K562 (cell line): Measurements from ENCODE around the gene RHOC. TPM values are rescaled to one million over a fixed set of nuclear protein-coding genes. Genes with fewer than 3 reads are reported as not detected.

ENCODE experiments used
- GATAD2B ChIP-seq: fragments of 450-650 bp; IDR thresholded peaks from 2 replicates; pipeline ENCODE4 v1.6.1; 2017; ENCODE audit warnings: mild to moderate bottlenecking, borderline replicate concordance
- KAT7 ChIP-seq: sonication (generic); formaldehyde crosslinking; IDR thresholded peaks from 2 replicates; pipeline ENCODE4 v1.8.0; 2022; ENCODE audit warnings: missing genetic modification reagents, mild to moderate bottlenecking, borderline replicate concordance
- KLF10 ChIP-seq: fragments of 250-450 bp; sonication (Bioruptor Pico); IDR thresholded peaks from 2 replicates; pipeline ENCODE4 v1.6.1; 2021; ENCODE audit warnings: matching md5 sums
- MIER1 ChIP-seq: fragments of 450-650 bp; IDR thresholded peaks from 2 replicates; pipeline ENCODE4 v1.6.1; 2016; ENCODE audit warnings: antibody characterized with exemption, mild to moderate bottlenecking, low read depth
- POLR2G ChIP-seq: fragments of 200-400 bp; formaldehyde crosslinking; IDR thresholded peaks from 2 replicates; pipeline ENCODE4 v1.6.1; 2017; ENCODE audit warnings: low read depth, mild to moderate bottlenecking, antibody characterized with exemption, low read length, moderate library complexity
- RUNX1 ChIP-seq: sonication (generic); IDR thresholded peaks from 2 replicates; pipeline ENCODE4 v1.6.1; 2016; ENCODE audit warnings: antibody characterized with exemption, low read depth
- TRIM24 ChIP-seq, 2 experiments: fragments of 450-650 bp; IDR thresholded peaks; 2 replicates each; pipeline ENCODE4 v1.6.1; 2016
- YBX1 ChIP-seq: fragments of 450-650 bp; IDR thresholded peaks from 2 replicates; pipeline ENCODE4 v1.7.1; 2016; ENCODE audit warnings: mild to moderate bottlenecking
- ZNF707 ChIP-seq: fragments of 250-450 bp; sonication (Bioruptor Pico); conservative IDR thresholded peaks from 2 replicates; pipeline ENCODE4 v1.8.0; 2022; ENCODE audit warnings: inconsistent platforms, mild to moderate bottlenecking, moderate library complexity
- polyA plus RNA-seq, 8 experiments: library from polyadenylated mRNA; depleted of rRNA in 4 of 8; stranded (reverse) in 5 of 8; unstranded in 3 of 8; fragments of >200 nt; fragmentation: Nextera tagmentation in 2 of 8; fragmentation: Illumina TruSeq in 1 of 8; extraction: Ambion mirVana in 2 of 8; extraction: Trizol in 1 of 8; gene quantifications; 2 replicates each; pipeline versions ENCODE4 v1.2.1 to v1.2.3, GENCODE V29; 2011 to 2014; ENCODE audit warnings: inconsistent platforms in 1 of 8, missing spikeins in 1 of 8
- total RNA-seq, 7 experiments: library from RNA; depleted of rRNA in 6 of 7; stranded (reverse); fragments of >200 nt in 6 of 7; fragmentation: Illumina TruSeq in 2 of 7; extraction: Trizol in 2 of 7; gene quantifications; 2 replicates each; pipeline versions ENCODE4 v1.2.1 to v1.2.3, GENCODE V29; 2011 to 2021; ENCODE audit warnings: low replicate concordance in 1 of 7
- TF ChIP-seq, protein P1 (sequence below): sonication (generic); formaldehyde crosslinking; IDR thresholded peaks from 2 replicates; pipeline ENCODE4 v1.8.0; 2022; ENCODE audit warnings: mild to moderate bottlenecking, missing genetic modification reagents
- TF ChIP-seq, protein P2 (sequence below), 2 experiments: fragments of 450-650 bp; IDR thresholded peaks; 2 replicates each; pipeline ENCODE4 v1.6.1; 2016
- TF ChIP-seq, protein P3 (sequence below): sonication (generic); formaldehyde crosslinking; IDR thresholded peaks from 2 replicates; pipeline ENCODE4 v1.8.0; 2023; ENCODE audit warnings: mild to moderate bottlenecking, missing genetic modification reagents
- TF ChIP-seq, protein P4 (sequence below): fragments of 450-650 bp; formaldehyde crosslinking; IDR thresholded peaks from 2 replicates; pipeline ENCODE4 v1.4.0; 2022; ENCODE audit warnings: missing genetic modification characterization
- TF ChIP-seq, protein P5 (sequence below), 2 experiments: IDR thresholded peaks; 2 replicates each; pipeline ENCODE4 v1.6.1; 2012; ENCODE audit warnings: improper control_type of control experiment in 2 of 2, low read depth in 2 of 2, low read length in 2 of 2, borderline replicate concordance in 1 of 2

The RHOC gene
- total and polyA plus RNA-seq, 9 of the 15 experiments (the other 6 are each of a cell fraction or from before 2014, with no cell fraction given) = 35.2 to 364 (median 204) TPM

DNA sequence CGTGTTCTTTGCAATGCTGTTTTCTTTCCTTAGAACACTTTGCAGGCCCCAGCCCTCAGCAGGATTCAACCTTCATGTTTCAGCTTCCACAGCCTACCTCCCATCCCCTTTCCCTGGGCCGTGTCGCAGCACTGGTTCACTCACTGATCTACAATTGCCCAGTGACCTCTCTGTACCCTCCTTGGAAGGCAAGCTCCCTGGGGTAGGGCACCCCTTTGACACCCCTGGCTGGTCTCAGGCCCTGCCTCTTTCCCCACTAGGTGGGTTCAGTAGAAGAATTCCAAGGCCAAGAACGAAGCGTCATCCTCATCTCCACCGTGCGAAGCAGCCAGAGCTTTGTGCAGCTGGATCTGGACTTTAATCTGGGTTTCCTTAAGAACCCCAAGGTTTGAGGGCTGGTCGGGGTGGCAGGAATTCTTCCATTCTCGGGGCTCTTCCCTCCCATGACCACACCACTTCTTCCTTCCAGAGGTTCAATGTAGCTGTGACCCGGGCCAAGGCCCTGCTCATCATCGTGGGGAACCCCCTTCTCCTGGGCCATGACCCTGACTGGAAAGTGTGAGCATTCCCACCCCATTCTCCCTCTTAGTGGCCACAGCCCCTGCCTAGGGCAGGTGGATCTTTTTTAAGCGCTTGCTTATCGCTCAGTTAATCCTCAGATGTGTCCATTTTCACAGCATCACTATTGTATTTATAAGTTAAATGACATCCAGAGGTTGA lies 7.3 kb downstream of the RHOC start (continued):
- TF ChIP-seq, protein P1, sequence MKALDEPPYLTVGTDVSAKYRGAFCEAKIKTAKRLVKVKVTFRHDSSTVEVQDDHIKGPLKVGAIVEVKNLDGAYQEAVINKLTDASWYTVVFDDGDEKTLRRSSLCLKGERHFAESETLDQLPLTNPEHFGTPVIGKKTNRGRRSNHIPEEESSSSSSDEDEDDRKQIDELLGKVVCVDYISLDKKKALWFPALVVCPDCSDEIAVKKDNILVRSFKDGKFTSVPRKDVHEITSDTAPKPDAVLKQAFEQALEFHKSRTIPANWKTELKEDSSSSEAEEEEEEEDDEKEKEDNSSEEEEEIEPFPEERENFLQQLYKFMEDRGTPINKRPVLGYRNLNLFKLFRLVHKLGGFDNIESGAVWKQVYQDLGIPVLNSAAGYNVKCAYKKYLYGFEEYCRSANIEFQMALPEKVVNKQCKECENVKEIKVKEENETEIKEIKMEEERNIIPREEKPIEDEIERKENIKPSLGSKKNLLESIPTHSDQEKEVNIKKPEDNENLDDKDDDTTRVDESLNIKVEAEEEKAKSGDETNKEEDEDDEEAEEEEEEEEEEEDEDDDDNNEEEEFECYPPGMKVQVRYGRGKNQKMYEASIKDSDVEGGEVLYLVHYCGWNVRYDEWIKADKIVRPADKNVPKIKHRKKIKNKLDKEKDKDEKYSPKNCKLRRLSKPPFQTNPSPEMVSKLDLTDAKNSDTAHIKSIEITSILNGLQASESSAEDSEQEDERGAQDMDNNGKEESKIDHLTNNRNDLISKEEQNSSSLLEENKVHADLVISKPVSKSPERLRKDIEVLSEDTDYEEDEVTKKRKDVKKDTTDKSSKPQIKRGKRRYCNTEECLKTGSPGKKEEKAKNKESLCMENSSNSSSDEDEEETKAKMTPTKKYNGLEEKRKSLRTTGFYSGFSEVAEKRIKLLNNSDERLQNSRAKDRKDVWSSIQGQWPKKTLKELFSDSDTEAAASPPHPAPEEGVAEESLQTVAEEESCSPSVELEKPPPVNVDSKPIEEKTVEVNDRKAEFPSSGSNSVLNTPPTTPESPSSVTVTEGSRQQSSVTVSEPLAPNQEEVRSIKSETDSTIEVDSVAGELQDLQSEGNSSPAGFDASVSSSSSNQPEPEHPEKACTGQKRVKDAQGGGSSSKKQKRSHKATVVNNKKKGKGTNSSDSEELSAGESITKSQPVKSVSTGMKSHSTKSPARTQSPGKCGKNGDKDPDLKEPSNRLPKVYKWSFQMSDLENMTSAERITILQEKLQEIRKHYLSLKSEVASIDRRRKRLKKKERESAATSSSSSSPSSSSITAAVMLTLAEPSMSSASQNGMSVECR = no peak
- TF ChIP-seq TRIM24 (IDR thresholded peaks at IDR 0.05) = 0 out of 4 replicates have a peak, but pooled peaks of 1 of the 2 experiments have one; percentile 11
- no peak for TF ChIP-seq GATAD2B
- TF ChIP-seq MIER1 = peak; percentile 3; the same call in 1 of the 2 replicates
- TF ChIP-seq, protein P2, sequence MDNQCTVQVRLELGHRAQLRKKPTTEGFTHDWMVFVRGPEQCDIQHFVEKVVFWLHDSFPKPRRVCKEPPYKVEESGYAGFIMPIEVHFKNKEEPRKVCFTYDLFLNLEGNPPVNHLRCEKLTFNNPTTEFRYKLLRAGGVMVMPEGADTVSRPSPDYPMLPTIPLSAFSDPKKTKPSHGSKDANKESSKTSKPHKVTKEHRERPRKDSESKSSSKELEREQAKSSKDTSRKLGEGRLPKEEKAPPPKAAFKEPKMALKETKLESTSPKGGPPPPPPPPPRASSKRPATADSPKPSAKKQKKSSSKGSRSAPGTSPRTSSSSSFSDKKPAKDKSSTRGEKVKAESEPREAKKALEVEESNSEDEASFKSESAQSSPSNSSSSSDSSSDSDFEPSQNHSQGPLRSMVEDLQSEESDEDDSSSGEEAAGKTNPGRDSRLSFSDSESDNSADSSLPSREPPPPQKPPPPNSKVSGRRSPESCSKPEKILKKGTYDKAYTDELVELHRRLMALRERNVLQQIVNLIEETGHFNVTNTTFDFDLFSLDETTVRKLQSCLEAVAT (IDR thresholded peaks at IDR 0.05) = peak in 1 of 2 experiments; percentile 24; a peak in 1 of 4 replicates
- TF ChIP-seq YBX1 = no peak
- no peak for TF ChIP-seq RUNX1
- TF ChIP-seq POLR2G = peak; percentile 33; the same call in 1 of the 2 replicates
- TF ChIP-seq KAT7 (CRISPR knock-in tag) = no peak
- TF ChIP-seq KLF10 (CRISPR knock-in tag) = no peak
- TF ChIP-seq, protein P3, sequence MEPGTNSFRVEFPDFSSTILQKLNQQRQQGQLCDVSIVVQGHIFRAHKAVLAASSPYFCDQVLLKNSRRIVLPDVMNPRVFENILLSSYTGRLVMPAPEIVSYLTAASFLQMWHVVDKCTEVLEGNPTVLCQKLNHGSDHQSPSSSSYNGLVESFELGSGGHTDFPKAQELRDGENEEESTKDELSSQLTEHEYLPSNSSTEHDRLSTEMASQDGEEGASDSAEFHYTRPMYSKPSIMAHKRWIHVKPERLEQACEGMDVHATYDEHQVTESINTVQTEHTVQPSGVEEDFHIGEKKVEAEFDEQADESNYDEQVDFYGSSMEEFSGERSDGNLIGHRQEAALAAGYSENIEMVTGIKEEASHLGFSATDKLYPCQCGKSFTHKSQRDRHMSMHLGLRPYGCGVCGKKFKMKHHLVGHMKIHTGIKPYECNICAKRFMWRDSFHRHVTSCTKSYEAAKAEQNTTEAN (CRISPR knock-in tag) = no peak
- TF ChIP-seq, protein P4, sequence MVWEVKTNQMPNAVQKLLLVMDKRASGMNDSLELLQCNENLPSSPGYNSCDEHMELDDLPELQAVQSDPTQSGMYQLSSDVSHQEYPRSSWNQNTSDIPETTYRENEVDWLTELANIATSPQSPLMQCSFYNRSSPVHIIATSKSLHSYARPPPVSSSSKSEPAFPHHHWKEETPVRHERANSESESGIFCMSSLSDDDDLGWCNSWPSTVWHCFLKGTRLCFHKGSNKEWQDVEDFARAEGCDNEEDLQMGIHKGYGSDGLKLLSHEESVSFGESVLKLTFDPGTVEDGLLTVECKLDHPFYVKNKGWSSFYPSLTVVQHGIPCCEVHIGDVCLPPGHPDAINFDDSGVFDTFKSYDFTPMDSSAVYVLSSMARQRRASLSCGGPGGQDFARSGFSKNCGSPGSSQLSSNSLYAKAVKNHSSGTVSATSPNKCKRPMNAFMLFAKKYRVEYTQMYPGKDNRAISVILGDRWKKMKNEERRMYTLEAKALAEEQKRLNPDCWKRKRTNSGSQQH (CRISPR knock-in tag) = no peak
- TF ChIP-seq, protein P5, sequence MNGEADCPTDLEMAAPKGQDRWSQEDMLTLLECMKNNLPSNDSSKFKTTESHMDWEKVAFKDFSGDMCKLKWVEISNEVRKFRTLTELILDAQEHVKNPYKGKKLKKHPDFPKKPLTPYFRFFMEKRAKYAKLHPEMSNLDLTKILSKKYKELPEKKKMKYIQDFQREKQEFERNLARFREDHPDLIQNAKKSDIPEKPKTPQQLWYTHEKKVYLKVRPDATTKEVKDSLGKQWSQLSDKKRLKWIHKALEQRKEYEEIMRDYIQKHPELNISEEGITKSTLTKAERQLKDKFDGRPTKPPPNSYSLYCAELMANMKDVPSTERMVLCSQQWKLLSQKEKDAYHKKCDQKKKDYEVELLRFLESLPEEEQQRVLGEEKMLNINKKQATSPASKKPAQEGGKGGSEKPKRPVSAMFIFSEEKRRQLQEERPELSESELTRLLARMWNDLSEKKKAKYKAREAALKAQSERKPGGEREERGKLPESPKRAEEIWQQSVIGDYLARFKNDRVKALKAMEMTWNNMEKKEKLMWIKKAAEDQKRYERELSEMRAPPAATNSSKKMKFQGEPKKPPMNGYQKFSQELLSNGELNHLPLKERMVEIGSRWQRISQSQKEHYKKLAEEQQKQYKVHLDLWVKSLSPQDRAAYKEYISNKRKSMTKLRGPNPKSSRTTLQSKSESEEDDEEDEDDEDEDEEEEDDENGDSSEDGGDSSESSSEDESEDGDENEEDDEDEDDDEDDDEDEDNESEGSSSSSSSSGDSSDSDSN (IDR thresholded peaks at IDR 0.05; ENCODE audit: borderline replicate concordance in 1 of 2, low read depth in 2 of 2, low read length in 2 of 2) = 0 out of 4 replicates have a peak, but pooled peaks of 1 of the 2 experiments have one; percentile 25
- TF ChIP-seq ZNF707 (CRISPR knock-in tag) = peak; percentile 9; the same call in 1 of the 2 replicates
